Heart right ventricle (tissue), 16 donors: ENCODE data around the gene IDE. TPM values are rescaled to one million over a fixed set of nuclear protein-coding genes. Genes with fewer than 3 reads are reported as not detected.
"Not testable (repeated sequence)": the region's sequence is repeated elsewhere in the genome, so short reads cannot be mapped to it uniquely, and the experiment has no call there.

Experiments
- ATAC-seq, 8 donors: fragments of 200-7000 bp; cut with Tn5 transposase; one replicate each; pipeline ENCODE4 v1.9.1; 2020; ENCODE audit warnings: mild to moderate bottlenecking in 8 of 8, moderate library complexity in 8 of 8, moderate number of reproducible peaks in 1 of 8
- DNase-seq, 2 donors: peaks; one replicate each; pipeline ENCODE4 v3.0.0-alpha.2; 2020
- H3K27ac ChIP-seq, 10 donors: fragments of 200-600 bp; sonication (generic) in 2 of 10; one replicate each; pipeline versions ENCODE4 v1.5.0 to v1.8.0; 2020 to 2022; ENCODE audit warnings: mild to moderate bottlenecking in 3 of 10
- H3K27me3 ChIP-seq, 7 donors: fragments of 200-600 bp; one replicate each; pipeline ENCODE4 v1.8.0; 2021 to 2022; ENCODE audit warnings: mild to moderate bottlenecking in 2 of 7
- H3K36me3 ChIP-seq, 9 donors: fragments of 200-600 bp; sonication (generic) in 1 of 9; one replicate each; pipeline versions ENCODE4 v1.5.0 to v1.8.0; 2020 to 2022; ENCODE audit warnings: mild to moderate bottlenecking in 2 of 9
- H3K4me1 ChIP-seq, 9 donors: fragments of 200-600 bp; sonication (generic) in 1 of 9; one replicate each; pipeline versions ENCODE4 v1.5.0 to v1.8.0; 2020 to 2022; ENCODE audit warnings: mild to moderate bottlenecking in 4 of 9
- H3K4me3 ChIP-seq, 10 donors: fragments of 200-600 bp; sonication (generic) in 2 of 10; one replicate each; pipeline versions ENCODE4 v1.5.0 to v1.8.0; 2020 to 2022; ENCODE audit warnings: mild to moderate bottlenecking in 7 of 10, moderate library complexity in 2 of 10
- H3K9me3 ChIP-seq, 11 donors: fragments of 200-600 bp in 10 of 11; sonication (generic) in 2 of 11; one replicate each; pipeline versions ENCODE4 v1.5.0 to v1.8.0; 2013 to 2022; ENCODE audit warnings: mild to moderate bottlenecking in 2 of 11, control low read depth in 1 of 11, moderate library complexity in 1 of 11
- CTCF ChIP-seq, 9 donors: fragments of 200-600 bp; sonication (generic) in 2 of 9; IDR thresholded peaks; one replicate each; pipeline versions ENCODE4 v1.5.0 to v1.8.0; 2021 to 2022; ENCODE audit warnings: antibody characterized with exemption in 9 of 9, mild to moderate bottlenecking in 5 of 9, moderate library complexity in 1 of 9
- WGBS, 2 donors: extraction: QIAGEN DNeasy Blood & Tissue Kit; methylation state at CpG; one replicate each; pipeline ENCODE4 v1.1.7; 2013; ENCODE audit warnings: inconsistent platforms in 1 of 2; 5-methylcytosine and 5-hydroxymethylcytosine counted together
- intact Hi-C, 10 donors: fragments of 100-400 bp; cut with DNase I; formaldehyde crosslinking; loops; one replicate each; pipeline versions ENCODE4 v1.11.1 to v1.14.2; 2022
- polyA plus RNA-seq, 2 donors: library from polyadenylated mRNA; stranded (reverse); fragments of 200-250 nt; gene quantifications; one replicate each; pipeline ENCODE4 v1.2.3, GENCODE V29; 2013
- total RNA-seq, 10 donors: library from RNA; stranded (reverse); fragmentation: NEBNext Ultra II Directional in 3 of 10; extraction: Animal tissue kit (Norgen Biotek cat#: 25700) in 3 of 10; gene quantifications; one replicate each; pipeline versions ENCODE4 v1.2.1 to v1.2.4, GENCODE V29; 2021 to 2023
- donor health status: Arrhythmogenic right ventricular cardiomyopathy.
- donor health status: ischemic (EF 13 %, LVEDD 7.1; RV severe dilation, severe dysfunction).
- donor health status: healthy with polysubstance abuse.
- donor health status: DM: no; HTN: yes; CAD: no.
- donor health status: DM: no; HTN: no; CAD: no.
- donor health status: ischemic (EF 25% LVEDD 6.9; RV normal size, moderate dysfunction).
- donor health status: ischemic (EF 25% LVEDD 5.7; RV mildly dilated, moderate dysfunction).
- donor health status: healthy.
- donor health status: DM: yes; HTN: yes; CAD: no.
- donor health status: Ischemic cardiomyopathy.
- donor health status: ischemic (EF 35%, LVEDD 5.7; RV mildly dilated, moderate dysfunction).
- donor health status: nonischemic (EF 11% LVEDD 7.7; RV severe dilation, severe dysfunction).
- donor health status: DM: yes; HTN: yes; CAD: no.
- donor health status: PGD.
- donor health status: ischemic (EF 29% LVEDD 5.4; RV normal size, mild dysfunction).
- donor health status: nonischemic (EF 23%, LVEDD 6.1; RV moderate dilation, normal function).

IDE gene
- total and polyA plus RNA-seq, 12 donors = 11.0 to 58.5 (median 45.7) TPM

GRCh38 chr10:92436611-92437010 lies 137.3 kb downstream of the IDE start:
- Histone ChIP-seq H3K9me3 (no peaks in the 10 kb centered on the region), H3K27ac (no peak overlapping the region), H3K36me3 (no peaks in the 10 kb centered on the region), H3K4me1 (peaks cover 0 to 19% (median 11%) of the 10 kb centered on the region in 9 donors), H3K4me3 (no peak overlapping the region), H3K27me3 (no peaks in the 10 kb centered on the region)
- ATAC-seq = no peak
- no peak for TF ChIP-seq CTCF (IDR thresholded peaks at IDR 0.05)
- intact Hi-C loops = loop anchor here in 4 of 10 donors (2.0 to 10.0 kb wide), 4 partner anchors 142 to 679 kb away; partner anchors contain the start of genes CPEB3 (in 1 of the 4) and MARCHF5 (in 1 of the 4)
- DNase-seq = no peak
- WGBS, 2 donors = 87 to 88% methylated on average over 5 of the region's 5 CpGs

GRCh38 chr10:92436065-92436464 lies 137.8 kb downstream of the IDE start:
- not testable (repeated sequence) for ATAC-seq, H3K4me3 ChIP-seq, H3K27me3 ChIP-seq, H3K36me3 ChIP-seq, H3K9me3 ChIP-seq, H3K27ac ChIP-seq, DNase-seq
- intact Hi-C loops = loop anchor here in 4 of 10 donors (2.0 to 10.0 kb wide), 4 partner anchors 141 to 679 kb away; partner anchors contain the start of genes CPEB3 (in 1 of the 4) and MARCHF5 (in 1 of the 4)
- 90 to 92% methylated on average over 5 of the region's 5 CpGs for WGBS, 2 donors
- H3K4me1 ChIP-seq = peaks cover 0 to 25% (median 15%) of the 10 kb centered on the region in 9 donors

- DNase-seq = no peak
- no peaks in the 10 kb centered on the region for H3K36me3 ChIP-seq
- no peaks in the 10 kb centered on the region for H3K9me3 ChIP-seq
- ATAC-seq = no peak
- intact Hi-C loops = loop anchor here in 8 of 10 donors (2.0 to 10.0 kb wide), 5 partner anchors 67 to 348 kb away; partner anchors contain the start of genes CPEB3 (in 5 of the 8) and MARCHF5 (in 5 of the 8)
- no peak overlapping the region for H3K4me3 ChIP-seq
- H3K4me1 ChIP-seq = peaks cover 5 to 38% (median 26%) of the 10 kb centered on the region in 9 donors
- TF ChIP-seq CTCF (IDR thresholded peaks at IDR 0.05) = no peak
- 91 to 95% methylated on average over 4 of the region's 4 CpGs for WGBS, 2 donors
- no peaks in the 10 kb centered on the region for H3K27me3 ChIP-seq
- H3K27ac ChIP-seq = no peak overlapping the region
Measured at GRCh38 chr10:92434385-92434784, 139.5 kb downstream of the IDE start.

- Histone ChIP-seq H3K4me3 (no peak overlapping the region), H3K4me1 (peaks cover 5 to 38% (median 26%) of the 10 kb centered on the region in 9 donors), H3K27me3 (no peaks in the 10 kb centered on the region), H3K9me3 (no peaks in the 10 kb centered on the region), H3K36me3 (no peaks in the 10 kb centered on the region), H3K27ac (peak overlapping the region in 7 of 10 donors; percentile 45 to 74 (median 62))
- ATAC-seq = peak in 2 of 8 donors; percentile 35 to 49
- no peak for TF ChIP-seq CTCF (IDR thresholded peaks at IDR 0.05)
- 34 to 41% methylated on average over 4 of the region's 4 CpGs for WGBS, 2 donors
- intact Hi-C loops = loop anchor here in 8 of 10 donors (5.0 to 10.0 kb wide), 4 partner anchors 65 to 345 kb away; partner anchors contain the start of genes CPEB3 (in 5 of the 8) and MARCHF5 (in 5 of the 8)
- no peak for DNase-seq
Measured at GRCh38 chr10:92432596-92432995, 141.3 kb downstream of the IDE start.

- H3K4me3 ChIP-seq = no peak overlapping the region
- ATAC-seq = no peak
- H3K4me1 ChIP-seq = peaks cover 5 to 38% (median 26%) of the 10 kb centered on the region in 9 donors
- peak overlapping the region in 9 of 10 donors; percentile 5 to 74 (median 41) for H3K27ac ChIP-seq
- no peak for TF ChIP-seq CTCF (IDR thresholded peaks at IDR 0.05)
- WGBS, 2 donors = 72 to 86% methylated on average over 6 of the region's 6 CpGs
- intact Hi-C loops = loop anchor here in 8 of 10 donors (2.0 to 10.0 kb wide), 5 partner anchors 49 to 343 kb away; partner anchors contain the start of genes CPEB3 (in 5 of the 8) and MARCHF5 (in 5 of the 8)
- H3K36me3 ChIP-seq = no peaks in the 10 kb centered on the region
- no peak for DNase-seq
- H3K27me3 ChIP-seq = no peaks in the 10 kb centered on the region
- no peaks in the 10 kb centered on the region for H3K9me3 ChIP-seq
Measured at GRCh38 chr10:92430103-92430502, 143.8 kb downstream of the IDE start.
